Raji (cell line): ENCODE data around the gene HELZ2.

ENCODE experiments used
- POLR2A ChIP-seq: IDR thresholded peaks from 2 replicates; pipeline ENCODE4 v1.6.1; 2011; ENCODE audit warnings: low read depth, low read length, control low read depth; ENCODE audit not compliant: insufficient read depth

Gene HELZ2

GRCh38 chr20:63587256-63587655, 13.2 kb upstream of the HELZ2 start:
- no peak for TF ChIP-seq POLR2A

- no peak for TF ChIP-seq POLR2A
Observed at GRCh38 chr20:63586797-63587196, 12.8 kb upstream of the HELZ2 start.

- no peak for TF ChIP-seq POLR2A
Observed at GRCh38 chr20:63585616-63586565, 11.9 kb upstream of the HELZ2 start.

- TF ChIP-seq POLR2A = no peak
Observed at GRCh38 chr20:63582382-63583063, 8.5 kb upstream of the HELZ2 start.

- no peak for TF ChIP-seq POLR2A
Observed at GRCh38 chr20:63580796-63581461, 6.9 kb upstream of the HELZ2 start.

GRCh38 chr20:63579017-63579694, 5.1 kb upstream of the HELZ2 start:
- TF ChIP-seq POLR2A = no peak

- TF ChIP-seq POLR2A = no peak
Observed at GRCh38 chr20:63578224-63579016, 4.4 kb upstream of the HELZ2 start.

GRCh38 chr20:63577317-63577894, 3.4 kb upstream of the HELZ2 start:
- no peak for TF ChIP-seq POLR2A

- TF ChIP-seq POLR2A = no peak
Observed at GRCh38 chr20:63576311-63576710, 2.3 kb upstream of the HELZ2 start.

GRCh38 chr20:63574829-63575743, 1.0 kb upstream of the HELZ2 start:
- TF ChIP-seq POLR2A = no peak

- no peak for TF ChIP-seq POLR2A
Observed at GRCh38 chr20:63573647-63574131, 350 bp downstream of the HELZ2 start.

- no peak for TF ChIP-seq POLR2A
Observed at GRCh38 chr20:63572788-63573646, 1.0 kb downstream of the HELZ2 start.
